GM18498 (cell line): Measurements from ENCODE around the gene LHPP.

Source experiments
- ATAC-seq: cut with Tn5 transposase; IDR thresholded peaks from one replicate; pipeline ENCODE4 v1.9.1; 2021; ENCODE audit warnings: mild to moderate bottlenecking, moderate library complexity; ENCODE audit not compliant: unreplicated experiment

Gene LHPP

DNA sequence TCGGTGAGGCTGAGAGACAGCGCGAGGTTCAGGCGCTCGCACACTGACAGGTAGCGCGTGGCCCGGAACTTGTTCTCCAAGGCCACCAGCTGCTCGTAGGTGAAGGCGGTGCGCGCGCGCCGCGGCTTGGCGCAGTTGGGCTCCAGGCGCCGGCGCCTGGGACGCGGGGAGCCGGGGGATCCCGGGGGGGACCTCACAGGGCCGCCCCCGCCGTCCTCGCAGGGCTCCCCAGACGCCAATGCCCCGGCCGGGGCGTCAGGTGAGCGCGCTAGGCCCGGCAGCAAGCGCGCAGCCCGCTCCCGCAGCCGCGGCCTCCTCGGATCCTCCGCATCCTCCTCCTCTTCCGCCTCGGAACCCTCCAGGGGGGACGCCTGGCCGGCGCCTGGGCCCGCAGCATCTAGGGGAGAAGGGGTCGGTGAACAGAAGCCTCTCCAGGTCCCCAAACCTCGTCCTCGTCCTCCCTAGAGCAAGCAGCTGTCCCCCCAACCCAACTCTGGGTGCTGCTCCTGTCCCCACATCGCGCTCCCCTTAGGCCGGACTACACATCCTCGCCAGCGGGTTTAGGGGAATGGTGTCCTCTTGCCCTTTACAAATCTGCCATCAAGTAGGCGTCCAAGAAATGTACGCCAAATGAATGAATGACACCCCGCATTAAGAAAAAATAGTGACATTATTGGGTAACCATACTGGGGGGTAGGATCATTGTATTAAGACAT is 13.7 kb upstream of the LHPP start:
- ATAC-seq = no peak

DNA sequence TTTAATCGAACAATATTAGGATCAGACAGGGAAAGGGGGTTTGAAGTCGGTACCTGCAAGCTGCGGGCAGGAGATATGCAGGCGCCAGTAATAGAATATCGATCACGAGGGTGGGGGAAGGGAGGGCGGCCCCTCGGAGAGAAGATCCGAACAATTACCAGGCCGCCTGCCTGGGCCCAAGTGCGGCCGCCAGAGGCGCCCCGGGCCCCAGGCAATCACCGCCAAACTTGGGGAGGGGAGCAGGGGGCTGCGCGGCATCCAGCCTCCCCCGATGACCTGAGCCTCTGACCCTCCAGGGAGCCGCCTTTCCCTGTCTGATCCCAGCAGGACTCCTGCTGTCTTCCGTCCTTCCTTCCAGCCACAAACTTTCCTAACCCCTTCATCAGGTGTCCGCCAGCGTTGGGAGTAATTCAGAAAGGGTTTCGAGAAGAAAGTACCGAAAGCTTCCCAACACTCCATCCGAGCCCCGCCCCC is 12.9 kb upstream of the LHPP start:
- ATAC-seq = no peak

DNA sequence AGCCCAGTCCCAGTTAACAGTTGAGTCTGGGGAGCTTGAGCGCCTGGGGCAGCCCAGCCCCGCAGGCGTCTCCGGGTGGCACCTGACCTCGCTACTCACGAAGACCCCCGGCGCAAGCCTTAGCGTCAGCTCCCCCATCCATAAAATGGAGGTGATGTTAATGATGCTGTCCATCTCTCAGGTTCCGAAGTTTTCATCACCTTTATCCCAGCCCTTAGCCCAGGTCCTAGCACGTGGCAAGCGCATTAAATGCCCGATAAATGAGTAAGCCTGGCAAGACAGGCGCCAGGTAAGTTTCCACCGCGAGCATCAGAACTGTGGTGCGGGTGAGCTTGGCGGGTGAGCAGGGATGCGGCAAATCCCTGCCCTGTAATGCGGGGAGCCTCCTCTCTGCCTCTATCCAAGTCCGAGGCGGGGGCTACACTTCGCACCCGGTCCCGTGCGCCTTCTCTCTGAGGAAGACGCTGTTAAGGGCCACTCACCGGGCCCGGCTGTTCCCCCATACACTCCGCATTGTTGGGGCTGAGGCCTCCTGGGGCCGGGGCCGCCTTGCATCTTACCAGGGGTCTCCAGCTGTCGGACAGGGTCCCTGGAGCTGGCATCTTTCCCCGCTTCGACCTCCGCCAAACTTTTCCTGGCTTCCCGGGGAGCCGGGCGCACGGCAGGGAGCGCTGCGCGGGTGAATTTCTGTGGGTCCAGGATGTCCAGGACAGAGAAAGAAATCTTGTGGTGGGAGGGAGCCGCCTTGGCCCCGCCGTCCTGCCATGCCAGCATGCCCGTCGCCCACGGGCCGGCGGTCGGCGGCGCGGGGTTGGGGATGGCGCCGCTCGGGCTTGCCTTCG is 12.2 kb upstream of the LHPP start:
- ATAC-seq = no peak

DNA sequence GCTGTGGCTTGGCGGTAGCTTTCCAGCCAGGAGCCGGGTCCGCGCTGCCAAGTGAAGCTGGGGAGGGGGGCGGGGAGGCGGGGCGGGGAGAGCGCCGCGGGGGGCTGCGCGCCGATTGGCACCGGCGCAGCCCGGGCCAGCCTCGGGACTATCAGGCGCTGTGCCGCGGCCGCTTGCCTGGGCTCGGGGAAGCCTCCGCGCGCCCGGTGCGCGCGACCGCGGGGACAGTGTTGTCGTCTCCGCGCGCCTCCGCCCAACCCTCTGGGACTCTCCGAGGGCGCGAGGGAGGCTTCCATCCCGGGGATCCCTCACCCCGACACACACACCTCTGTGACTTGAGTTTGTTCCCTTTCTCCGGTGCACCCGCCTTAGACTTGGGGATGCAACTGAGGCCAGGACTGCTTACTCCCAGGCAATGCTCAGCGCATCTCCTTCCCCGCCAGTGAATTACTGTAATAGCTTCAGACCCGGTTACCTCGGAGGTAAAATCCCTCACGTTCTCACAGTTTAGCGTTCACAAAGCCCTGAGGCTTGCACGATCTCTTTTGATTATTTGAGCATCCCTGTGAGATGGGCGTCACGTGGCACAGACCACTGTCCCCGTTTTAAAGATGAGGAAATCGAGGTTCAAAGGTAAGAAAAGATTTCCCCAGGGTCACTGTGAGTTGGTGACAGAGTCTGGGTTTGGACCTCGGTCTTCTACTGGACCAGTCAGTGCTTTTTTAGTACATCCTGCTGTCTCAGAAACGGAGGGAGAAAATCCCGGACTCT is 11.4 kb upstream of the LHPP start, which contains the start of gene NKX1-2:
TSS of gene NKX1-2 (minus strand) at position 24 of the 771 bp plus-strand sequence. CDS start 92 bp downstream, outside the sequence.
- no peak for ATAC-seq

DNA sequence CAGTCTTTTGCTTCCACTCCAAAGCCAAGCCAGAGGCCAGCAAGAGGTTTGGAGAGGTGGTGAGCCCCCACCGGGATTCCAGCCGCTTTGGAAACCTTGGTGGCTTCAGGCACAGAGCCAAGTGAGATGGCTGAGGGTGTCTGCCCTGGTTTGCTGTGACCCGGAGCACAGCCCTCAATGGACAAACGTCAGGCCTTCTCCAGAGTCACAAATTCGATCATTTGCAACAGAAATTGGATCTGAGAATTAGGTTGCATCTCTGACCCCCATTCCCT is 10.9 kb upstream of the LHPP start:
- ATAC-seq = no peak

DNA sequence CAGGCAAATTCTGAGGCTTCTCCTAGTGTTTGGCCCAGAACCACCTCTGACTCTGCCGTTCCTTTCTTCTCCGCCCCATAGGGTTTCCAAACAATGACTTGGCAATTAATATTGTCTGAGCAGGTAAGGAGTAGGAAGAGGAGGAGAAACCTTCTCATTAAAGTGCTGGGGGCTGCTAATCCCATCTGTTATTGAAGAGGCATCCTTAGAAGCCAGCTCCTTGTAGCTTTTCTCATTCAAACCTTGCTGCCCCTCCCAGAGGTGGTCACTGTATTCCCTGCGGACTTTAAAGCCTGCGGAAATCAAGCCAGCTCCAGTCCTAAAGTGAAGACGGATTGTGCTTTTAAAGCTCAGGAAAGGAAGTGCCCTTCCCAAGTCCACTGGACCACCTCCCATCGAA is 10.3 kb upstream of the LHPP start:
- ATAC-seq = no peak

DNA sequence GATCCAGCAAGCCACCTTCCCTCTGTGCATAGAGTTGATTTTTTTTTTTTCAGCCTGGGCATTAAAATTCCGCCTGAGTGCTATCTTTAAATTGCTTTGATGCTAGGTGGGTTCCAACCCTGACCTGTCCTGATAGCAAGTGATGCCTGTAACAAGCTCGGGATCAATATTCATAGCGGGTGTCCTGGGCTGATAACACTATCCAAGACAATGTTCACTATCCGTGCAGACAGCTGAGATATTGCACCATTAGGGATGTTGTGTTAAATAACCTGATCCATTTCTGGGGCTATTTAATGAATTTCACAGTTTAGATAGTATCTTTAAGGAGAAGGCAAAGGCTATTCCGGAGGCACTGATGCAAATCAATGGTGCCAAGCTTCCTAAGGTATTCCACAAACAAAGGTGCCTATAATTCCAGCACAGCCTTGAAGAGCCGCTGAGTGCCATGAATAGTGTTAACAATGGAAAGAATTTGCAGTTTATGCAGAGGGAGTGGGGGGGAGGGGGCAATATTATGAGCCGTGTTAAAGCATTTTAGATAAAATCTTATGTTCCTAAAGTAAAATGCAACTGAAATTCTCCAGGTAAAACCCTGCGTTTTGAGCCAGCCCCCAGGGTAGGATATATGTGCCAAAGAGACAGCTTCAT is 7.5 kb upstream of the LHPP start:
- ATAC-seq = no peak

DNA sequence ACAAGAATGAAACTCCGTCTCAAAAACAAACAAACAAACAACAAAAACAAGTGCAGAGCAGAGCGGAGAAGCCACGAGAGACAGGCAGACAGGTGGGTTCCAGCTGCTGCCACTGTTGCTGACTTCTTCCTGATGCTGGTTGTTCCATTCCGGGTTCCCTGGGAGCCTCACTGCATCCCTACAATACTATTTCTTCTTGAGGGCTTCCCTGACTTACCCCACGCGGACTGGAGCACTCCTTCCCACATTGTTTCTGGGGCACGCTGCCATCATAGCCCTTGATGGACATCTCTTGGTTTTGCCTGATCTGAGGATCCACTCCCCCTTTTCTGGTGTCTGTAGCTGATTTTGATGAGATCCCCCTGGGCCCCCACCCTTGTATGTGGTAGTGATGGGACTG is 6.2 kb upstream of the LHPP start:
- no peak for ATAC-seq

DNA sequence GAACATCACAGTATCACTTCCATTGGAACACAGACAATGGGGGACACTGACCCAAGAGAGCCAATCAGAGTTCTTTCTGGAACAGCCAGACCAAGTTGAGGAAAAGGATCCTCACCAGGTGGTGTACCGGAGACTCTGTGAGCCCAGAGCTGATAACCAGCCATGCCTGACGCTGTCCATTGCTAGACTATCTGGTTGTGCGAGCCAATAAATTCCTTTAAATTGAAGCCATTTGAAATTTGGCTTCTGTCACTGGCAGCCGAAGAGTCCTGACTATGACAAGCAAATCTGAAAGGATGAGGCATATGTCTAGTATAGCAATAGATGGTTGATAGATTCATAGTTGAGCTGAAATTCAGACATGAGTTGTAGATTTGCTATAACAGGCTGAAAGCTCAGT is 3.1 kb upstream of the LHPP start:
- ATAC-seq = no peak

DNA sequence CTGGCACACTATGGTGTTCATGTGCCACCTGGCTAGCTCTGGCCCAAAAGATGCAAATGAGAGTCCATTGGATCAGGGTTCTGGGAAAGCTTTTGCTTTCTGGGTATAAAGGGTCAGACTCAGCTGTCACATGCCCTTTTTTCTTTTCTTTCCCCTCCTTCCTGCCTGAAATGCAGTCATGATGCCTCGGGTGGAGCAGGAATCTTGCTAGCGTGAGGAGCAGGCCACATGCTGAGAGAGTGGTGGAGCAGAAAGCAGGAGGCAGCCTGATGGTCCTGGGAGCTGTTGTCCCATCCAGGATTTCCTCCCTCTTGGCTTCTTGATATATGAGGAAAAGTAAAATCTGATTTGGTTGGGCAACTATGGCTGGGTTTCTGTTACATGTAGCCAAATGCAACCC is 2.7 kb upstream of the LHPP start:
- no peak for ATAC-seq

DNA sequence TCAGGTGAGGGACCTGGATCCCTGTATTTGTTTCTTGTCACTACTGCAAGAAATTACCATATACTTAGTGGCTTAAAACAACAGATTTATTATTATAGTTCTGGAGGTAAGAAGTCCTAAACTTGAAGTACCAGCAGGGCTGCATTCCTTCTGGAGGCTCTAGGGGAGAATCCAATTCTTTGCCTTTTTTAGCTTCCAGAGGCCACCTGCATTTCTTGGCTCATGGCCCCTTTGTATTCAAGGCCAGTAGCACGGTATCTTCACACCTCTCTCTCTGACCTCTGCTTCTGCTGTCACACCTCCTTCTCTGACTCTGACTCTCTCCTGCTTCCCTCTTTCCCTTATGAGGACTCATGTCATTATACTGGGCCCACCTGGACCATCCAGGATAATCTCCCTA is 2.2 kb upstream of the LHPP start:
- no peak for ATAC-seq

DNA sequence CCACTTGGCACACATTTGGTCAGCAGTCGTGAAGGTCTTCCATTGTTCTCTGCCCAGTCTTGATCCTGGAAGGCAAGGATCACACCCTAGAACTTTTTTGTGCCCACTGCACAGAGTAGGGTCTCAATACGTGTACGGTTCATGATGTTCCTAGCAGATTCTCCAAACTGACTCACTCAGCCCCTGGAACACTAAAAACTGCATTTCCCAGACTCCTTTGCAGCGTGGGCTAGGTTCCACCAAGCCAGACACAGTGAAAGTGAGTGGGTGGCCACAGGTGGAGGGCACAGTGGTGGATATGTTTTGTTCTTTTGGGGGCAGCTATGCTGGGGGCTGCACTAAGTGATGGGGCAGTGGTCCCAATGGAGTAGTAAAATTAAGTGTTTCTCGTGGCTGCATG is 1.5 kb upstream of the LHPP start:
- ATAC-seq = no peak

DNA sequence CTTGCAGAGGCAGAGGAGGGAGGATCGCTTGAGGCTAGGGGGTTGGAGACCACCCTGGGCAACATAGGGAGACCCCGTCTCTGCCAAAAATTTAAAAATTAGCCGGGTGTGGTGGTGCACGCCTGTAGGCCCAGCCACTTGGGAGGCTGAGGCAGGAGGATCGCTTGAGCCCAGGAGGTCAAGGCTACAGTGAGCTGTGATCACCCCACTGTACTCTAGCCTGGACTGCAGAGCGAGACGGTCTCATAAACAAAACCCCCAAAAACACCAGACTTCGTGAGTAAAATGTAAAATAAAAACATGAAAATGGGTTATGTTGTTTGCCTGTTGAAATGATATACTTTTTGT is 699 bp downstream of the LHPP start:
- no peak for ATAC-seq

DNA sequence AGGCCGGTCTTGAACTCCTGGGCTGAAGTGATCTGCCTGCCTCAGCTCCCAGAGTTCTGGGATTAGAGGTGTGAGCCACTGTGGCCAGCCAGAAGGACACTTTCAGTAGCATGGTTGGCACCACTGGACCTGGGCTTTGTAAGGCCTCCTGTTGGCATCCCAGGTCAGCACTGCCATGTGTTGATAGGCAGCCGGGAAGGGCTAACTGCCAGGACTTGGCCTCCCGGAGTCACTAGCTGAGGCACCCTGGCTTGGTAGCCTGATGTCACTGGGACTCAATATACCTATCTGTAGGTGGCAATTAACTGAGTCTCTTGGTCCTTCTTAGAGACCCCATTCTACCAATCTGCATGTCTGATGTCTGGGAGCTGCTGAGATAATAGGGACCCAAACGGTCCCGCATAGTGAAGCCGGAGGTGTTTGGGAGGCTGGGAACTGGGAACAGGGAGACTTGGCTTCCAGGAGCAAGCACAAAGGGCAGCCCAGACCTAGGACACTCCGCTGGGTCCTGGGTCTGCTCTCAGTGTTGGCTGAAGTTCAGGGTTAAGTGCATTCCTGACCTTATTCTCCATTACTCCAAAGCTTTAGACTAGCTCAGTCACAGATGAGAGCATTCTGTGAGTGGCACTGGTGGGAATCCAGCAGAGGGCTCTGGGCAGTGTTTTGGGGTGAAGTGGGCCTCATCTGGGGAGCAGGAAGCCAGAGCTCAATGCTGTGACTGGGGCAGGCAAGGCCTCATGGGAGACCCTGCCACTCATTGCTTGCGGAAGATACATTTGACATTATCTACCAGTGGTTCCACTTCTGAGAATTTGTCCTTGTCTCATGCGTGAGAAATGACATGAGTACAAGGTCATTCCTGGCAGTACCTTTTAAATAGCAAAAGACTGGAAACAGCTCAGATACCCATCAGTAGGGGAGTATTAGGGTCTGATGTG is 2.7 kb downstream of the LHPP start:
- no peak for ATAC-seq

DNA sequence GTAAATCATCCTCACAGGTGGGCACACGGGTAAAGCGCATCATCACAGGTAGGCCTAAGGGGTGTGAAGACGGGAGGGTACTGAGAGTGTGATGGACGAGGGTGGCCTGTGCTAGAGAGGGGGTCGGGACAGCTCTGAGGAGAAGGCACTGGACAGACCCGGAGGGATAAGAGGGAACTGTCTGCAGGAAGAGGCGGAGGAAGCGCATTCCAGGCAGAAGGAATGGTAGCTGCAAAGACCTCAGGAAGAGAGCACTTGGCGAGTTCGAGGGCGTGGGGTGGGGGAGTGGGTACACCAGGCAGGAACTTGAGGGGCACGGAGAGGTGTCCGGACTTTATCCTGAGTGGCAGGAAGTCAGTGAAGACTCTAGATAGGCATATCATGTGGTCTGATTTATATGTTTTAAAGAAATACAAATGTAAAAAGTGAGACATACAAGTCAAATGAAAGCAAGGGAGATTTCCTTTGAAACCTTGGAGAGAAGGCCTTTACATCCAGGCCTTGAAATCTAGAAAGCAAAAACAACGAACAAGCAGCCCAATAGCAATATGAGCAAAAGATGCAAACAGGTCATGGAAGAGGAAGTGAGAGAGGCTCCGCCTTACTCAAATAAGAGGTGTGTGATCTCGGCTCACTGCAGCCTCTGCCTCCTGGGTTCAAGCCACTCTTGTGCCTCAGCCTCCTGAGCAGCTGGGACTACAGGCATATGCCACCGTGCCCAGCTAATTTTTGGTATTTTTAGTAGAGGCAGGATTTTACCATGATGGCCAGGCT is 3.6 kb downstream of the LHPP start:
- ATAC-seq = peak; percentile 39

DNA sequence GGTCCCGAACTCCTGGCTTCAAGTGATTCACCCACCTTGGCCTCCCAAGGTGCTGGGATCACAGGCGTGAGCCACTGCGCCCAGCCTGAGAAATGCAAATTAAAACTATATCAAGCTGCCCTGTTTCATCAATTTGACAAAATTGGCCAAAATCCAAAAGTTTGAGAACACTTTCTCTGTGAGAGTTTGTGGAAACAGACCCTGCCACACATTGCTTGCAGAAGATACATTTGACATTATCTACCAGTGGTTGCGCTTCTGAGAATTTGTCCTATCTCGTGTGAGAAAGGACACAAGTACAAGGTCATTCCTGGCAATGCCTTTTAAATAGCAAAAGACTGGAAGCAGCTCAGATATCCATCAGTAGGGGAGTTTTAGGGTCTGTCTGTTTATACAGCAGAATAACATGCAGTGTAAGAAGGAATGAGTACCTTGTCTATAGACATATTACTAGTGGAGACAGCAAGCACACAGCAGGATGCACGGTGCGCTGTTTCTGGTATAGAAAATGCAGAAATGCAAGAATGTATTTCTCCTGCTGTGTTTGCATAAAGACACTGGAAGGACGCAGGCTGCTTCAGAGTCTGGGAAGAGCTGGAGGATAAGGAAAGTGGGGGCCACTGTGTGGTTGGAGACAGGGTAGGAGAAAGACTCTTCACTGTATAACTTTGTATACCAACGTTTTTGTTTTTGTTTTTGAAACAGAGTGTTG is 4.3 kb downstream of the LHPP start:
- ATAC-seq = no peak

DNA sequence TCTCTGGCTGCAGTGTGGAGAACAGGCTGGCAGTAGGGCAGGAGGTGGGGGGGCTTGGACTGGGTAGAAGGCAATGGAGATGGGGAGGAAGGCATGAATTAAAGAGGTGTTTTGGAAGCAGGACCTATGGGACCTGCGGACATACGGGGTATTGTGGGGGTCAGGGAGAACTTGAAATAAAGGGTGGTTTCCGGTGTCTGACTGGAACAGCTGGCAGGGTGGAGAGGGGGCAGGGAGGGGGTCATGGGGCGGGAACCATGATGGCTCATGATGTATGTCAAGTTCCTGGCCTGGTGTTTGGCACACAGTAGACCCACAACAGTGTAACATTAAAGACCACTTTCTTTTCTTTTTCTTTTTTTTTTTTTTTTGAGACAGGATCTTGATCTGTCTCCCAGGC is 5.5 kb downstream of the LHPP start:
- ATAC-seq = no peak

DNA sequence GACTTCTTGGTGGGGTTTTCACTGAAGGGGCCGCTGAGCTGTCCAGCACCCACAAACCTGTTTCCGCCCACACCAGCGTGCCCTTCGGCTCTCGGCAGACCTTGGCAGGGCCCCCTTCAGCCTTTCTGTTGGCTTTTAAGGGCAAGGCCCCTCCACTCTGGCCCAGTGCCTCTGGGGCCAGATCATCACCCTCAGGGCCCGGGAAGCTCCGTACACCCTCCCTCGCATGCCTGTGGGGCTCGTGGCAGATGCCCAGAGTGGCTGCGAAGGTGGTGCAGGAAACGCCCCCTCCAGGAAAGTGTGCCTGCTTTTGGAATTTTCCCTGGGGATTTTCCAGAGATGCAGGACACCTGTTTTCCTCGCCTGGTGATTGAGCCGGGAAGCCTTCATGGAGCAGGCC is 7.0 kb downstream of the LHPP start:
- ATAC-seq = no peak

DNA sequence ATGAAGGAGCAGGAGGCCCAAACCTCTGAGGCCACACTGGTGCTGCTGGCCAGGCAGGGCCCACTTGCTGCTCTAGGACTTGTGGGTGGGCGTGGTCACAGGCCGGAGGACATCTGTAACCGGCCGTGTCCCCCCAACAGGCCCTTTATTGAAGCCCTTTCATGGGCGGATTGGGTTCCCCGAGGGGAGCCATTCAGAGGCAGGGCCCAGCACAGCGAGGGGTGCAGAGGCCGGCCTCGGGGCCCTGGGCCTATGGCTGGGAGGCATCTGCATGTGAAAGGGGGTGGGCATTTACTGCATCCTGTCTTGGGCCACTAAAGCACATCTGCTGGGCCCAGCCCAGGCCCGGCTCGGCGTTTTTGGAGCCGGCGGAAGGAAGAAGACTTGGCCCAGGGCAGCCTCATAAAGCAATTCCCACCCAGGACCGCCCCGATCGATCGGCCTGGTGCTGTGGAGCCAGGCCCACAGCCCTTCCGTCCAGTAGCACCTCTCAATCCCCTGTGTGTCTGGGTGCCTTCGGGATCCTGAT is 8.4 kb downstream of the LHPP start:
- ATAC-seq = no peak
